ENCODE results near the gene PRRC2A.

The PRRC2A gene

DNA sequence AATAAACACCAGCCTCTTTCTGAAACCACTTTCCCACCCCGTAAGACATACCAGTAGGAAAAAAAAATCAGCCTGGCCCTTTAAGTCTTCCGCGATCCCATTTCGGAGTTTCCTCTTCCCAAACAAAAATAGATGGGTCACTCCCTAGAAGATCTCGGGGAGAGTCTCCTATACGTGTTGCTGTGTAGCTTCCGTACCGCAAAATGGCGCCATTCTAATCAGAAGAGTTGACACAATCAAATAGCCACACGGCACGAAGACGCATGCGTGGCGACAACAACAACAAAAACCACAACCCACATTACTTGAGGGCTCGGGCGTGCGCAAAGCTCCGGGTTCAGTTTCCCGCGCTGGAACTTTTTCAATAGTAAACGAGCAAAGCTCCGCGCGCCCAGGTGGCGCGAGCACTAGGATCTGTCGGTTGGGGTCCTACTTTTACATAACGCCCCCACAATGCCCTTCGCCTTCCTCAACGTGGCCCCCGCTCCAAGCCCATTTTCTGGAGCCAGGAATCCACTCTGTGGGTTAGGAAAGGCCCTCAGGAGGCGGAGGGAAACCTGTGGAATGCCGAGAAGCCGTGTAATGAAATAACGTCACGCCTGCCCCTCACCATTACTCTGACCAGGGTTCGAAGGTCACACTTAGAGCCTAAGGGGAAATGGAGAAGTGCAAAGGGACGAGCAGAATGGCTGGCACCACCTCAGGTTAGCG is 44.4 kb downstream of the PRRC2A start, which contains the start of gene GPANK1:
TSS of gene GPANK1 (minus strand) at position 208 of the 711 bp plus-strand sequence. CDS start 519 bp downstream, outside the sequence.
- in situ Hi-C loops (cut with HindIII; ENCODE audit: low sequenced_read_pairs) = no loop called here

DNA sequence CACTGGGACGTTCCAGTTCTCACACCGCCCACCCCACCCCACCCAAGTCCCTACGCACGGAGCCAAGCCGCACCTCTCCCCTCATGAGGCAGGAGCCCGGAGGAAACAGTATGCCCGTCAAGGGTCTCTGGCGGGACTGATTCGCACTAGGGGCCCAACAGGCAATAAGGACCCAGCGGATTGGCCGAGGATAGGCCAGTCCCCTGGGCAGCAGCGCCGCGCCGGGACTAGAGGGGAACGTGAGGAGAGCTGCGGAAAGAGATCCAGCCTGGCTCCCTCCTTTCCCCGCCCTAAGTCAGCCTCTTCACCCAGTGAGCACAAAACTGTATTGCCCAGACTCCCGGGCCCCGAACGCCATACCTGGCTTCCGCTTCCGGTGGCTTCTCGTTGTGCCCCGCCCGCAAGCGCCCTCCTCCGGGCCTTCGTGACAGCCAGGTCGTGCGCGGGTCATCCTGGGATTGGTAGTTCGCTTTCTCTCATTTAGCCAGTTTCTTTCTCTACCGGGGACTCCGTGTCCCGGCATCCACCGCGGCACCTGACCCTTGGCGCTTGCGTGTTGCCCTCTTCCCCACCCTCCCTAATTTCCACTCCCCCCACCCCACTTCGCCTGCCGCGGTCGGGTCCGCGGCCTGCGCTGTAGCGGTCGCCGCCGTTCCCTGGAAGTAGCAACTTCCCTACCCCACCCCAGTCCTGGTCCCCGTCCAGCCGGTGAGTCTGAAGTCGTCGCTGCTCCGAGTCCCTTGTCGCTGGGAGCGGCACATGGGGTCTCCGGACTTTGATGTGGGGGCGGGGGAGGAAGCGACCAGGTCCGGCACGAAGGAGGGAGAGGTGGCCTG is 45.2 kb downstream of the PRRC2A start, which contains the start of gene CSNK2B:
TSS of gene CSNK2B (plus strand) at position 580 of the 836 bp plus-strand sequence. CDS start 752 bp downstream, outside the sequence.
- in situ Hi-C loops (cut with HindIII; ENCODE audit: low sequenced_read_pairs) = no loop called here

DNA sequence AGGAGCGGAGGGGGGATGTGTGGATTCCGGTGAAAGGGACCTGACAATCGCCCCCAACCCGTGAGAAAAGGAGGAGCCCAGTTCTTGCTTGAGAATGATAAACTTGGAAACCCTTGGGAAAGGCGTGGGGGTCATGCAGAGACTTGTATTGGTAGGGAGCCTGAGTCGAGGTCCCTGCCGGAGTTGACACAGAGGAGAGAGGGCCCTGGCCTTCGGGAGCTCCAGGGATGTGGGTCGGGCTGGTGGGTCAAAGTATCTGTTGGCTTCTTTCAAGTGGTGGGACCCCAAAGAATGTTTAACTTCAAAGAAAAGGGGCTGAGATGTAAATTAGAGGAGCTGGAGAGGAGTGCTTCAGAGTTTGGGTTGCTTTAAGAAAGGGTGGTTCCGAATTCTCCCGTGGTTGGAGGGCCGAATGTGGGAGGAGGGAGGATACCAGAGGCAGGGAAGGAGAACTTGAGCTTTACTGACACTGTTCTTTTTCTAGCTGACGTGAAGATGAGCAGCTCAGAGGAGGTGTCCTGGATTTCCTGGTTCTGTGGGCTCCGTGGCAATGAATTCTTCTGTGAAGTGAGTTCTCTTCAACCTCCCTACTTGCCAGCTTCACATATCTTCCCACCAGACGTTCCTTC is 45.9 kb downstream of the PRRC2A start:
- in situ Hi-C loops (cut with HindIII; ENCODE audit: low sequenced_read_pairs) = no loop called here

DNA sequence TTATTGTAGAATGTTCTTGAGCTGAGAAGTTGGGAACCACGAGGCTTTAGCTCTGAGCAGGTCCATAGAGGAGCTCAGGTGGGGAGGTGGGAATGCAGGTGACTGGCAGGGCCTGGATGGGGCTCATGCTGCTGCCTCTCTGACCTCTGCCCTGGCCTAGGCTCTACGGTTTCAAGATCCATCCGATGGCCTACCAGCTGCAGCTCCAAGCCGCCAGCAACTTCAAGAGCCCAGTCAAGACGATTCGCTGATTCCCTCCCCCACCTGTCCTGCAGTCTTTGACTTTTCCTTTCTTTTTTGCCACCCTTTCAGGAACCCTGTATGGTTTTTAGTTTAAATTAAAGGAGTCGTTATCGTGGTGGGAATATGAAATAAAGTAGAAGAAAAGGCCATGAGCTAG is 49.2 kb downstream of the PRRC2A start, which contains the start of gene LY6G5B:
TSS of gene LY6G5B (plus strand) at position 301 of the 400 bp plus-strand sequence. CDS start 975 bp downstream, outside the sequence.
- in situ Hi-C loops (cut with HindIII; ENCODE audit: low sequenced_read_pairs) = no loop called here

DNA sequence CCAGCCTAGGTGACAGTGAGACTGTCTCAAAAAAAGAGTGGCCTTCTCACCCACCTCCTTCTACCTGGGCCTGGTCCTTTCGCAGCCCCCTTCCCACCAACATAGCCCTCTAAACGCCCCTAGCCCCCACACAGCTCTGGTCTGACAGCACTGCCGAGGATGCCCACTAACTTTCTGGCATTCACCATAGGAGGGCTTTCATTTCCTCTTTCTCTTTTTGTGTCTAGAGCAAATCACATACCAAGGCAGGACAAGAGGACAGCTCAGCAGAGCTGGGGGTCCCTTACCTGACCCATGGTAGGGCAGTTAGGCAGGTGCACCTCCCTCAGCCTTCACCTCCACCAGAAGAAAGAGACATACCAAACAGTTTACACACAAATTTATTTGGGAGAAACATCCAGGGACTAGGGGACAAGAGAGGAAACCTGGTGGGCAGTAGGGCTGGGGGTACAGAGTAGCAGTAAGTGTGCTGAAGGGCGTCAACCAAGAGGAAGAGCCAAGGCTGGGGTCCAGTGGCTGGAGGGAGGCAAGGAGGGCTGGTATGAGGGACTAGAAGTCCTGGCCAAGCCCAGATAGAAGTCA is 55.9 kb downstream of the PRRC2A start:
- in situ Hi-C loops (cut with HindIII; ENCODE audit: low sequenced_read_pairs) = no loop called here

DNA sequence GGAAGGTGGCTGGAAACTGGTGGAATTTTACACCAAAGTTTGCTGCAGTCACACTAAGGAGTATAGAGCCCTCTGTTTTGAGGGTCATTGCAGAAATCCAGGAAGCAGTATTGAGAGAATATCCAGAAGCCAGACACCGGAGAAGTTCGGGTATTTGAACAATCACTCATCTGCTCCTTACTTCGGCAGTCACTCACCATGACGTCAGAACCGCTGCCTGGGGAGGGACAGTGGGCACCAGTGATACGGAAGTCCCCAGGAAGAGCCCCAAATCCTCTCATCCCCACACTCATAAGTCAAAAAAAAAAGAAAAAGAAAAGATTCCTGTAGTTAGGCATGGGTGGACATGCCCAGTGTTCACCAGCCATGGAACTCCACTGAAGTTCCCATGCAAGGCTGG is 56.4 kb downstream of the PRRC2A start:
- in situ Hi-C loops (cut with HindIII; ENCODE audit: low sequenced_read_pairs) = no loop called here

DNA sequence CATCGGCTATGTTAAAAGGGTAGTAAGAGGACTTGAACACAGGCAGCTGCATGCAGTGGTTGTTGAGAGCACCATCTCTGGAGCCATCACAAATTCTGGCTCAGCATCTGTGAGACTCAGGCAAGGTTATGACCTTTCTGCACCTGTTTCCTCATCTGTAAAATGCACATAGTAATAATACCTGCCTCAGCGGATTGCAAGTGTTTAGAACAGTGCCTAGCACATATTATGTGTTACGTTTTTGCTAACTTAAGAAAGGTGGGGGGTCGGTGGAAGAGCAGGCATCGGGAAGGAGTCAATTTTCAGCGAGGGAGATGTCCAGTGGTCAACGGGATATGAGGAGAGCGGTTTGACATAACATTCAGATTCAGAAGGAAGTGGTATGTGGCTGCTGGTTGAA is 57.4 kb downstream of the PRRC2A start:
- in situ Hi-C loops (cut with HindIII; ENCODE audit: low sequenced_read_pairs) = no loop called here

DNA sequence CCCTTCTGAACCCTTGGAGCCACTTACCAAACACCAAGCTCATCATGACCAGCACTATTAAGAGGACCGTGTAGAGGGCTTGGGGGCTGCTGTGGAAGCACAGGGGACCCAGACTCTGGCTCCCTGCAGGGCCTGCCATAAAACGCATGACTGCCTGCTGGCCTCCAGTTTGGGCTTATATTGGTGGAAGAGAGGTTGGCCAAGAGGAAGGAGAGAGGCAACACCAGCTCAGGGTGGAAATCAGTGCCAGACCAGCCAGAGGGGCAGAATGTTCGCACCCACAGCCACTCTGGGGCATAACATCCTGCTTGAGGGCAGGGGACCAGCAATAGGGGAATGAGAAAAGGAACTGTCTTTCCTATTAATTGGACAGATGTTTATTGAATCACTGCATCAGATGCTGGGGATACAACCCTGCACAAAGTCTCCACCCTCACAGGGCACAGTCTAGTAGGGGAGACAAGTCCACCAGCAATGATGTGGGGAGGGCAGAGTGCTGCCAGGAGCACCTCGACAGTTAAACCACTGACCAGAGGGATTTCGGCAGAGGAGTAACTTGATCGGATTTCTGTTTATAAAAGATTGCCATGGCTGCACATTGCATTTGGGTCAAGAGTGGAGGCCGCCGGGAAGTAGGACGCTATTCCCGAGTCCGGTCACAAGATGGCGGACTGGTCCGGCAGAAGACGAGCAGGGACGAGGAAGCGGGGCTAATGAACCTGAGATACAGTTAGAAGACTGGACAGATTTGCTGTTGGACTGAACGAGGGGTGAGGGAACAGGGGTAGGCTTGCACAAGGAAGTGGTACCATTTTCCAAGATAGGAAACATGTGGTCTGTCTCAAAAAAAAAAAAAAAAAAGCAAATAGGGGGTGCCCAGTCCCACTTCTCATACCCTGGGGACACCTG is 60.0 kb downstream of the PRRC2A start, which contains the start of gene LY6G5C:
TSS of gene LY6G5C (minus strand) at position 842 of the 909 bp plus-strand sequence. CDS start at position 148, 694 bp downstream.
- in situ Hi-C loops (cut with HindIII; ENCODE audit: low sequenced_read_pairs) = no loop called here

DNA sequence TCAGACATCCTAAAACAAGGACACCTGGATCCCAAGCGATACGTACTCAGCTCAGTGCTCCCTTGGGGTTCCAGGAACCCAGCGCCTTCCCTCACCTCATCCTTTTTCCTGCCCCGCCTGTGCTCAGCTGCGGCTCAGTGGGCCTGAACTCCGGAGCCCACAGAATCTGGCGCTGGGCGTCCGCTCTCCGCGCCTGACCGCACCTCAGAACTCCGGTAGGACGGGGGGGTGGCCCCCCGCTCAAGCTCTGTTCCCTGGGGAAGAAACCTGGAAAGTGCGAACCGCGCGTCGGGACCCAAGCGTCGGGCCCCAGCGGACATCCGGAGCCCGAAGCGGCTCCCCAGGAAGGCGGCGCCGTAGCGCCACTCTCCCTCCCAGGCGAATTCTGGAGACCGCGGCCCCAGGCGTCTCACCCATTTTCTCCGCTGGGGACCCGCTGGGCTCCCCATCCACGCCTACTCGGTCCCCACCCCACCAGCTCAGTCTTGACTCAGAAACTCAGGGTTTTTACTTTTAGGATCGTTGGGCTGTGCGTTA is 60.7 kb downstream of the PRRC2A start:
- in situ Hi-C loops (cut with HindIII; ENCODE audit: low sequenced_read_pairs) = no loop called here

DNA sequence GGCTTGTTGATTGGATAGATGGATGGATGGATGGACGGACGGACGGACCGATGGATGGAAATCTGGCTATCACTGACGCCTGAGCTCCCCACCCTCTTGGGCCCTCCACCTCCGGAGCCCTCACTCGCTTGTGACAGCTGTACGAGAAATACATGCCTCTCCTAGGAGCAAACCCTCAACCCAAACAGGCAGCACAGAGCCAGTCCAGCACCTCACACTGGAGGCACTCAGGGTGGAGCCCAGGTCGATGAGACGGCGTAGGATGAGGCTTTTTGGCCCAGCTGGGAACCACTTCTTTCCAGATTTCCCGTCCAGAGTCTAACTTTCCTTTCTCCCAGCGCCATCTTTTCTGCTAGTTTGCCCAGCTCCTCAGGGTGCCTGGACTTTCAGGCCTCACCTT is 63.1 kb downstream of the PRRC2A start:
- in situ Hi-C loops (cut with HindIII; ENCODE audit: low sequenced_read_pairs) = no loop called here

DNA sequence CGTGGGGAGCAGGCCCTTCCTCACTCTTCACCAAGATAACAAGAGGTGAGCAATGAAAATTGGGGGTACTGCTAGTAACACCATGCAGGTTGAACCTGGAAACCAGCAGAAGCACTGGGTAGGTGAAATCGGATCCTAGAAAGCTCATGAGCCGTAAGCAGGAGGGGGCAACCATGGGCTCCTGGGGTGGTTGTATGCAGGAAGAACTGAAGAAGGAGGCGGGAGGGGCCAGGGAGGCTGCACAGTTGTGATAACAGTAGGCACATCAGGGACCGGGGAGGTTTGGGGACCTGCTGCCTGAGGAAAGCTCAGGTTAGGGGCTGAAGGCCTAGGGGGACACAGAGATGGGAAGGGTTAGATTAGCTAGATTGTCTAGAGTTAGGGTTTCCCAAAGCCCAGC is 66.0 kb downstream of the PRRC2A start:
- in situ Hi-C loops (cut with HindIII; ENCODE audit: low sequenced_read_pairs) = no loop called here

DNA sequence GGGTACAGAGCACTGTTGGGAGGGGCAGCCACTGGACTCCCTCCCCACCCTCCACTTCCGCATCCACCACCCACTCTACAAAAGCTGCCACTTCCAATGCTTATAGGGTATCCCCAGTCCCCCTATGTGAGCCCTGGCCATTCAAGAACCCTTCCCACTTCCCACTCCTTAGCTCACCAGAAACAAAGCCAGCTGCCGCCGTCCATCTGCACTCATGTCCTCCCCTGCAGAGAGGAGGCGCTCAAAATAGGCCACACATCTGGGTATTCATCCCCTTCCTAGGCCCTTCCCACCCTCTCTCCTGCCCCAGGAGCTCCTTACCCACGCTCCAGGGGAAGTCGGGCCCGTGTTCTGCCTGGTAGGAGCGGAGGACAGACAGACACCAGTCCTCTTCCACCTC is 66.8 kb downstream of the PRRC2A start:
- in situ Hi-C loops (cut with HindIII; ENCODE audit: low sequenced_read_pairs) = no loop called here
